ENCODE data around the gene PARD3.

The PARD3 gene

GRCh38 chr10:34143466-34143865, 671.6 kb downstream of the PARD3 start:
- no peak for DNase-seq

- DNase-seq: no peak
These were observed 673.9 kb downstream of the PARD3 start for GRCh38 chr10:34141032-34141680.

- DNase-seq: no peak
These were observed 675.5 kb downstream of the PARD3 start for GRCh38 chr10:34139559-34139958.

- DNase-seq: no peak
These were observed 677.1 kb downstream of the PARD3 start for GRCh38 chr10:34137955-34138354.

GRCh38 chr10:34137201-34137600, 677.9 kb downstream of the PARD3 start:
- no peak for DNase-seq

- DNase-seq: no peak
These were observed 679.6 kb downstream of the PARD3 start for GRCh38 chr10:34135515-34135914.

- no peak for DNase-seq
These were observed 680.5 kb downstream of the PARD3 start for GRCh38 chr10:34134602-34135001.

- no peak for DNase-seq
These were observed 681.7 kb downstream of the PARD3 start for GRCh38 chr10:34133406-34133805.

- no peak for DNase-seq
These were observed 683.9 kb downstream of the PARD3 start for GRCh38 chr10:34131152-34131551.

GRCh38 chr10:34127676-34128075, 687.4 kb downstream of the PARD3 start:
- DNase-seq: no peak

GRCh38 chr10:34126371-34127151, 688.5 kb downstream of the PARD3 start:
- no peak for DNase-seq

- DNase-seq: no peak
These were observed 689.4 kb downstream of the PARD3 start for GRCh38 chr10:34125702-34126101.

GRCh38 chr10:34124522-34125035, 690.5 kb downstream of the PARD3 start:
- DNase-seq: no peak

GRCh38 chr10:34121781-34122622, 693.1 kb downstream of the PARD3 start:
- no peak for DNase-seq

- no peak for DNase-seq
These were observed 693.9 kb downstream of the PARD3 start for GRCh38 chr10:34121125-34121753.

- DNase-seq: no peak
These were observed 695.6 kb downstream of the PARD3 start for GRCh38 chr10:34119456-34119855.

- DNase-seq: peak in 1 of 2 donors; percentile 50
These were observed 698.3 kb downstream of the PARD3 start for GRCh38 chr10:34116681-34117271.

- no peak for DNase-seq
These were observed 698.9 kb downstream of the PARD3 start for GRCh38 chr10:34116220-34116641.

GRCh38 chr10:34114914-34115313, 700.2 kb downstream of the PARD3 start:
- no peak for DNase-seq

GRCh38 chr10:34113504-34114225, 701.4 kb downstream of the PARD3 start:
- no peak for DNase-seq

- DNase-seq: no peak
These were observed 702.8 kb downstream of the PARD3 start for GRCh38 chr10:34112171-34112782.
